Thymus (tissue), 11 donors: Measurements from ENCODE around the gene SQSTM1. TPM values are rescaled to one million over a fixed set of nuclear protein-coding genes. Genes with fewer than 3 reads are reported as not detected.

ENCODE experiments used
- DNase-seq, 9 donors: peaks; one replicate each; pipeline ENCODE4 v3.0.0-alpha.2; 2013; ENCODE audit warnings: low spot score in 9 of 9, low read depth in 6 of 9, missing footprints in 1 of 9
- H3K27ac ChIP-seq, 2 donors: one replicate each; pipeline ENCODE4 v1.5.1; 2013; ENCODE audit warnings: control low read depth in 1 of 2, low read depth in 1 of 2, low read length in 1 of 2, mild to moderate bottlenecking in 1 of 2, moderate library complexity in 1 of 2
- H3K27me3 ChIP-seq, 2 donors: one replicate each; pipeline ENCODE4 v1.5.1; 2013; ENCODE audit warnings: low read length in 1 of 2; ENCODE audit not compliant: control insufficient read depth in 2 of 2, insufficient read depth in 1 of 2
- H3K36me3 ChIP-seq, 2 donors: one replicate each; pipeline ENCODE4 v1.5.1; 2013; ENCODE audit warnings: low read length in 1 of 2, mild to moderate bottlenecking in 1 of 2, moderate library complexity in 1 of 2; ENCODE audit not compliant: control insufficient read depth in 2 of 2, insufficient read depth in 2 of 2
- H3K4me1 ChIP-seq, 2 donors: one replicate each; pipeline ENCODE4 v1.5.1; 2013; ENCODE audit warnings: low read length in 2 of 2; ENCODE audit not compliant: control insufficient read depth in 2 of 2, insufficient read depth in 2 of 2
- H3K4me3 ChIP-seq, 2 donors: one replicate each; pipeline ENCODE4 v1.5.1; 2013; ENCODE audit warnings: low read length in 2 of 2, control low read depth in 1 of 2, mild to moderate bottlenecking in 1 of 2
- H3K9me3 ChIP-seq, 2 donors: one replicate each; pipeline ENCODE4 v1.5.1; 2013; ENCODE audit warnings: low read length in 1 of 2, mild to moderate bottlenecking in 1 of 2; ENCODE audit not compliant: control insufficient read depth in 2 of 2, insufficient read depth in 1 of 2
- WGBS: extraction: QIAGEN DNeasy Blood & Tissue Kit; methylation state at CpG from one replicate; pipeline ENCODE4 v1.1.7; 2013; 5-methylcytosine and 5-hydroxymethylcytosine counted together
- polyA plus RNA-seq: library from polyadenylated mRNA; stranded (reverse); fragments of 200-250 nt; gene quantifications from one replicate; pipeline ENCODE4 v1.2.3, GENCODE V29; 2013
- total RNA-seq: library from RNA; stranded (reverse); fragments of 120-200 nt; gene quantifications from one replicate; pipeline ENCODE4 v1.2.4, GENCODE V29; 2013
- donor health status: healthy.

Gene SQSTM1
- total and polyA plus RNA-seq, 2 donors: 97.9 to 253 TPM

DNA sequence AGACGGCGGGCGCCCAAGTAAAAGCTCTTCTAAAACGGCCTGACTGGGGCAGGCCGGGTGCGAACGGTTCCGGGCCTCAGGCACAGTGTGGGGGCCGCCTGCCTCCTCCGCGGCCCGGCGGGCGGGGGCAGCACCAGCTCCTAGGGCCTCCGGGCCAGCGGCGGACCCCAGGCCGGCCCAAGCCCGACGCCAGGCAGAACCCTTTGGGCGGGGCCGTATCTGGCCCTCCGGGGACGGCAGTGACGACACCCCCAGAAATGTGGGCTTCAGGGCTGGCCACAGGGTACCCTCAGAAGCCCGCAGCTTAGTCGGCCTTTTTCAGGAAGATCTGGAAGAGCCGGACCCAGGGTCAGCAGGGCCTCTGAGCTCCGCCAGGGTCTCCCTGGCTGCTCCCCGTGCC is 23.0 kb upstream of the SQSTM1 start:
- Histone ChIP-seq H3K27me3 (peaks cover 3 to 36% of the 10 kb centered on the region in 2 donors), H3K27ac (no peak overlapping the region), H3K4me3 (no peak overlapping the region), H3K36me3 (peaks cover 26 to 32% of the 10 kb centered on the region in 2 donors), H3K4me1 (peaks cover 10 to 39% of the 10 kb centered on the region in 2 donors), H3K9me3 (peaks cover 2 to 5% of the 10 kb centered on the region in 2 donors)
- WGBS: 98% methylated on average over 30 of the region's 30 CpGs
- DNase-seq: no peak

DNA sequence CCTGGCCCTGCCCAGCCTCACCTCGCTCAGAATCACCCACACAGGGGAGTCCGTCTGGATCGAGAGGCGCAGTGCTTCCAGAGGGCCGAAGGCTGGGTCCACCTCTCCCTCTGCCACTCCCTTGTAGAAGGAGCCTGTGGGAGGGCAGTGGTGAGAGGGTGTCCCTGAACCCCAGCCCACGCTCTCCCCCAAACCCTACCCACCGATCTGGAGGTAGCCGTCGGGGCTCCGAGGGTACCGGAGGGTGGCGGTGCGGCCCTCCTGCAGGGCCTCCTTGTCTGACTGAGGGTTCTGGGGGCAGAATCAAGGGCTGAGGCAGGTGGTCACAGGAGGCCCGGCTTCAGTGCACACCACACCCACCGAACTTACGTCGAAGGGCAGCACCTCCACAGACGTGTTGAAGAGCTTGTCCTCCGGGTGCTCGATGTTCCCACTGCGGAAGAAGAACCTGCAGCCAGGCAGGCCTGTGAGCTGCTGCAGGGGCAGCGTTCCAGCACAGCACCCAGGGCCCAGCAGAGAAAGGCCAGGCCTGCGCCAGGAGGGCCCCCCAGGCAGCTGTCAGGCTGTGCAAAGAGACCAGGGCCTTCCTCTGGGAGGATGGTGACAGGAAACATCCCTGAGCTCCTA is 22.4 kb upstream of the SQSTM1 start:
- Histone ChIP-seq H3K36me3 (peaks cover 26 to 32% of the 10 kb centered on the region in 2 donors), H3K4me1 (peaks cover 10 to 43% of the 10 kb centered on the region in 2 donors)

DNA sequence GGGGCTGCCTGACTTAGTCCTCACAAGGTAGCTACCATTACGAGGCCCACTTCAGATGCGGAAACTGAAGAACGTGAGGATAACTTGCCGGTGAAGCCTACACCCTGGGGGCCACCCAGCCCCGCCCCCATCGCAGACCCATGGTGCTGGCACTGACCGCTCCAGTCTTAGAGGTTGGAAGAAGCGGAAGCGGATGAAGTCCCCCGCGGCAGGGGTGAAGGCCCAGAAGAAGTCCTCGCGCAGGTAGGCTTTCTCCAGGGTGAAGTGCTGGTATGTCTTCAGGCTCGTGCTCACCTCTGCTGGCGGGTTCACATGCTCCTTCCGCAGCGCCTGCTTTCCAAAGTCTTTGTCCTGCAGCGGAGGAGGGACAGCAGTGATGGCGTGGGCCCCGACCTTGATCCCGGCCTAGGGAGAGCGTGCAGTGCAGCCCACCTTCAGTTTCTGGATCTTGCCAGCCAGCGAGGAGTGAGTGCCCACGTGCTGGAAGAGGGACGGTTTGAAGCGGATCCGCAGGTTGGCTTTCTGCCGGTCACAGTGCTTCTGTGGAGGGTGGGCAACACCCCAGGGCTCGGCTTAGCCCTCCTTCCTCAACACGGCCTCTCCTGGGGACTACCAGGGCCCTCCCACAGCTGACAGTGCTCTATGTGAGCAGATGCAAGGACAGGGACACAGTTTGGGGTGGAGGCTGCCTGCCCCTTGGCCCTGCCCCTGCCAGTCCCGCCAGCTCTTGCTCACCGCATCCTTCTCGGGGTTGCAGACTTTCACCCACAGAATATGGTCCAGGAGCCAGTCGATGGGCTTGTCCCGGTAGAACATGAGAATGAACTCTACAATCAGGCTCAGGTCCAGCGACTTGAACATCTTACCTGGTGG is 21.7 kb upstream of the SQSTM1 start:
- peaks cover 2 to 5% of the 10 kb centered on the region in 2 donors for H3K9me3 ChIP-seq
- no peak overlapping the region for H3K27ac ChIP-seq
- peaks cover 12 to 42% of the 10 kb centered on the region in 2 donors for H3K4me1 ChIP-seq
- H3K27me3 ChIP-seq: peaks cover 3 to 24% of the 10 kb centered on the region in 2 donors
- H3K36me3 ChIP-seq: peaks cover 26 to 32% of the 10 kb centered on the region in 2 donors
- DNase-seq: no peak
- no peak overlapping the region for H3K4me3 ChIP-seq
- 98% methylated on average over 36 of the region's 36 CpGs for WGBS

More for the DNA sequence above, 22.4 kb upstream of the SQSTM1 start:
- DNase-seq: no peak
- no peak overlapping the region for H3K27ac ChIP-seq
- H3K27me3 ChIP-seq: peaks cover 3 to 32% of the 10 kb centered on the region in 2 donors
- H3K4me3 ChIP-seq: no peak overlapping the region
- WGBS: 97% methylated on average over 23 of the region's 23 CpGs
- H3K9me3 ChIP-seq: peaks cover 2 to 5% of the 10 kb centered on the region in 2 donors

DNA sequence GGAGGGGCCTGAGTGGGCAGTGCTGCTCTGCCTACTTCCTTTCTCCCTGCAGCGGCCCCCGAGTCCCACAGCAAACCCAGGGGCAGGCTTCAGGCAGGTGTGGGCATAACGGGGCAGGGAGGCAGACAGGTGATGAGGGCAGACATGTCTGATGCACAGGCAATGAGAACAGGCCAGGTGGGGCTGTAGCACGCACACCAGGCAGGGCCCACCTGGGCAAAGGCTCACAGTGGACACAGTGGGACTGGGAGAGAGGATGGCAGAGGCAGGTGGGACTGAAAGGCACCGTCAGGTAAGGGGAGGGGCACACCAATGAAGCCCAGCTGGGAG is 21.1 kb upstream of the SQSTM1 start:
- Histone ChIP-seq H3K4me3 (no peak overlapping the region), H3K27ac (no peak overlapping the region), H3K9me3 (peaks cover 2 to 5% of the 10 kb centered on the region in 2 donors), H3K27me3 (peaks cover 3 to 18% of the 10 kb centered on the region in 2 donors), H3K4me1 (peaks cover 9 to 42% of the 10 kb centered on the region in 2 donors), H3K36me3 (peaks cover 26 to 32% of the 10 kb centered on the region in 2 donors)
- DNase-seq: no peak
- WGBS: 93% methylated on average over 5 of the region's 5 CpGs

DNA sequence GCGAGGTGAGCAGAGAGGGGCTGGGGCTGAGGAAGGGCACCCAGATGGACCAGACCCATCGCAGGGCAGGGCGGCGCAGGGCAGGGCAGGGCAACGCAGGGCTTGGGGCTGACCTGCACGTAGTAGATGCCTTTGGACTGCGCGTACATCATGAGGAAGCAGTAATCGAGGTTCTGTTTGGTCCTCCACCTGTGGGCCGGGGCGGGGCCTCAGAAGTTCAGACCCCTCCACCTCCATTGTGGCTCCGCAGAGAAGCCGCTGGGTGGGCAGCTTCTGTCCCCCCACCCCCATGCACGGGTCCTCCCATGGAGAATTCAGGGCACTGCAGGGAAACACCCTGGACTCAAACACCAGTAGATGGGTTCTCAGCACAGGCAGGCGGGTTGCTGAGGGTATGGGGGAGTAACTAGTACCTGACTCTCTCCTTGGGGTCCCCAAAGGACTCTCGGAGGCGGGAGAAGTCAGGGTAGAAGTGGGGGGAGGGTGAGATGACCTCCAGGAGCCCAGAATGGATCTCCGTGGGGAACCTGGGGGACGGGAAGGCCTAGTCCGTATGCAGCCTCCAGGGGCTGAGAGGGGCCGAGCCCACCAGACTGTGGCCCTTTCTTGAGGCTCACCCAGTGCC is 20.5 kb upstream of the SQSTM1 start:
- H3K36me3 ChIP-seq: peaks cover 26 to 32% of the 10 kb centered on the region in 2 donors
- WGBS: 98% methylated on average over 21 of the region's 21 CpGs
- peaks cover 3 to 13% of the 10 kb centered on the region in 2 donors for H3K27me3 ChIP-seq
- H3K4me3 ChIP-seq: no peak overlapping the region
- no peak for DNase-seq
- no peak overlapping the region for H3K27ac ChIP-seq
- H3K9me3 ChIP-seq: peaks cover 2 to 5% of the 10 kb centered on the region in 2 donors
- H3K4me1 ChIP-seq: peaks cover 9 to 42% of the 10 kb centered on the region in 2 donors

DNA sequence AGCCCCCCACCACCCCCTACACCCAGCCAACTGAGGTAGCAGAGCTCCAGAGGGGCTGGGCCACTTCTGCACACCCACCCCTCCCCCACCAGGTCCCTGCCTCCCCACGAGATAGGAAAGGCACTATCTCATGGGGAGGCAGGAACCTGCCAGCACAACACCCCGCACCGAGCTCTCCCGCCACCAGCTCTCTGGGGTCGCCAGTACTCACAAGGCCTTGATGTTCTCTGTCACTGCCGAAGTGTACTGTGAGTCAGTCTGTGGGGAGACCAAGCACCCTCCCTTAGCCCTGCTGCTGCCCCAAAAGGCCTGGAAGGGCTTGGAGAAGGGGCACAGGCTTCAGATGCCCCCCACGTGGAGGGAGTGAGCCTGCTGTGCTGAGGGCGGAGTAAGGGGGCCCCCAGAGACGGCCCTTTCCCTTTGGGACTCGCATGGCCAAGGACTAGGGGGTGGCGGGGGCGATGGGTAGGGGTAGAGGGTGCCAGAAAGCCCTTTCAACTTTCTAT is 20.0 kb upstream of the SQSTM1 start:
- 92% methylated on average over 12 of the region's 12 CpGs for WGBS
- peaks cover 10 to 44% of the 10 kb centered on the region in 2 donors for H3K4me1 ChIP-seq
- H3K9me3 ChIP-seq: peaks cover 2 to 5% of the 10 kb centered on the region in 2 donors
- no peak overlapping the region for H3K27ac ChIP-seq
- DNase-seq: no peak
- no peak overlapping the region for H3K4me3 ChIP-seq
- H3K36me3 ChIP-seq: peaks cover 26 to 32% of the 10 kb centered on the region in 2 donors
- H3K27me3 ChIP-seq: peaks cover 0 to 11% of the 10 kb centered on the region in 2 donors

DNA sequence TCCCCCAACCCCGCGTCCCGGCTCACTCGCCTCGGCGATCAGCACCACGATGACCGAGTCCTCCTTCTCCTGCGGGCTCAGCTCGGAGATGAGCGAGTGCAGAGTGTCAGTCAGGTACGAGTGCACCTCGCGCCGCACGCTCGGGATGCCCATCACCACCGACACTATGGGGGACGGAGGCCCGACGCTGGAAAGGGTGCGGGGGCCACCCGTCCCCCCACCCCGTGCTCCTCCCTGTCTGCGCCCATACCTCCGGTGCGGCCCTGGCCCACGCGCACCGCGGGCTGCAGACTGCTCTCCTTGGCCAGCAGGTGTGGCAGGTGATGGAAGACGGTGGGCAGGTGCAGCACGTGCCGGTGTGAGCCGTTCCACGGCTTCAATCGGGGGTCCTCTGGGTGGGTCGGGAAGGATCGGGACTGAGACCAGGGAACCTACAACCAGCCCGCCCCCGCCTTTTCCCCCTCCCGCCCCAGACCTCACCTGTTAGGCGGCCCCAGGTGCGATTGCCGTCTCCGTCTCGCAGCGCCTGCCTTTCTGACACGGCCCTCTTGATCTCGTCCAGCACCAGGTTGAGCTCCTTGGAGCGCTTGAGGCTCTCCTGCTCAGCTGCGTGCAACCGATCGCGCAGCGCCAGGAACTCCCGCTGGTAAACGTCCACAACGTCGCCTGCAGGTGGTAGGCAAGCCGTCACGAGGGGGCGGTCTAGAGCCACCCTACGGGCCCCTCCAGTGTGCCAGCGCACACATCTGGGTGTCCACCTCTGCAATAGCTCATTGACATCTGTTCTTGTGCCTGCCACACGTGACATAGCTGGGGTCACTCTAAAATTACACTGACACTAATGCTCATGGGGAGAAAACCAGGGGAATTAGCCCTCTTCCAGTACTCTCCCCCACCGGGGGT is 19.1 kb upstream of the SQSTM1 start:
- WGBS: 75% methylated on average over 67 of the region's 67 CpGs
- peak in 3 of 9 donors; percentile 72 to 86 (median 83) for DNase-seq
- peaks cover 12 to 40% of the 10 kb centered on the region in 2 donors for H3K4me1 ChIP-seq
- no peak overlapping the region for H3K27ac ChIP-seq
- H3K36me3 ChIP-seq: peaks cover 26 to 32% of the 10 kb centered on the region in 2 donors
- peaks cover 2 to 3% of the 10 kb centered on the region in 2 donors for H3K9me3 ChIP-seq
- no peak overlapping the region for H3K4me3 ChIP-seq
- H3K27me3 ChIP-seq: peaks cover 0 to 7% of the 10 kb centered on the region in 2 donors

DNA sequence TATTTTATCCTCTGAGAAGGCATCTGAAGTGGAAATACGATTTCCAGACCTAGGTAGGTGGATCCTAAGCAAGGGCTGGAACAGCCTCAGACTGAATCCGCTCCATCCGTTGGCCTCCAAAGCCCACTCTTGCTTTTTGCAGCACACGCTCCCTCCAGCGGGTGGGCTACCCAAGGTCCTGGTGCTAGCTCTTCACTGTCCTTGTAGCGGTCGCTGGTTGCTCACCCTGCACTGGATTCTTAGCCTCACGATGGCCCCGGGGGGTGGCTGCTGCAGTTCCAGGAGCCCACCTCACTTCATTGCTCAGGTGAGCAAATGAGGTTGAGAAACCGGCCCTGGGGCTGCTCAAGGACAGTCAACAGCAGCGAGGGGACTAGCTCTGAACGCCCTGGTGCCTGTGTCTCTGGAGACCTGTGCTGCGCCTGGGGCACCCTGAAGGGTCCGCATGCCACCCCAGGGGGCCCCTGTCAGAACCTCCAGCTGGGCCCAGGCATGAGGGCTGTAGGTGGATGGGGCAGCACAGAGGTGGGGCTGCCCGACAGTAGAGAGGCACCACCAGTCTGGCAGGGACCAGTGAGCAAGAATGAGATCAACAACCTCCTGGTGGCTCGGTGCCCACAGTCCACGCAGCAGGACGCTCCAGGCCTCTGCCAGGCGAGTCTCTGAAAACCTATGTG is 18.4 kb upstream of the SQSTM1 start:
- Histone ChIP-seq H3K9me3 (peaks cover 0 to 2% of the 10 kb centered on the region in 2 donors), H3K36me3 (peaks cover 24 to 28% of the 10 kb centered on the region in 2 donors), H3K4me3 (no peak overlapping the region), H3K27me3 (peaks cover 0 to 9% of the 10 kb centered on the region in 2 donors), H3K4me1 (peaks cover 14 to 39% of the 10 kb centered on the region in 2 donors), H3K27ac (no peak overlapping the region)
- no peak for DNase-seq
- 97% methylated on average over 19 of the region's 19 CpGs for WGBS
